Measurements from ENCODE around the gene MSI2.

DNA sequence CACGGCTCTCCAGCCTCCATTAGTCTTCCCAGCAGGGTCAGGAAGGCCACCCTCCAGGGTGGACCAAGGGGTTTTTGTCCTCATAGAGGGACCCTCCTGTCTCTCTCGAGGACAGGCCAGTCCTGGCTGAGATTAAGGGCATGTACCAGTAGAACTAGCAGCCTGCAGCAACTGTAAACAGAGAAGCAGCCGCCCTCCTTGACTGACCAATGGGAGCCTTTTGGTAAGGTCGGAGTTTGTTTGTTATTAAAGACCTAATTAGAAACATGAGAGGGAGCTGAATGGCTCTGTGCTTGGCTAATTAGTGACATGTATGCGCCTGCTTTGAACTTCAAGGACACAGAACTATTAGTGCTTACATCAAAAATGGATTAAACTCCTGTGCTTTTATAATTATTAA is 408.8 kb downstream of the MSI2 start:
- TF ChIP-seq, protein P1, sequence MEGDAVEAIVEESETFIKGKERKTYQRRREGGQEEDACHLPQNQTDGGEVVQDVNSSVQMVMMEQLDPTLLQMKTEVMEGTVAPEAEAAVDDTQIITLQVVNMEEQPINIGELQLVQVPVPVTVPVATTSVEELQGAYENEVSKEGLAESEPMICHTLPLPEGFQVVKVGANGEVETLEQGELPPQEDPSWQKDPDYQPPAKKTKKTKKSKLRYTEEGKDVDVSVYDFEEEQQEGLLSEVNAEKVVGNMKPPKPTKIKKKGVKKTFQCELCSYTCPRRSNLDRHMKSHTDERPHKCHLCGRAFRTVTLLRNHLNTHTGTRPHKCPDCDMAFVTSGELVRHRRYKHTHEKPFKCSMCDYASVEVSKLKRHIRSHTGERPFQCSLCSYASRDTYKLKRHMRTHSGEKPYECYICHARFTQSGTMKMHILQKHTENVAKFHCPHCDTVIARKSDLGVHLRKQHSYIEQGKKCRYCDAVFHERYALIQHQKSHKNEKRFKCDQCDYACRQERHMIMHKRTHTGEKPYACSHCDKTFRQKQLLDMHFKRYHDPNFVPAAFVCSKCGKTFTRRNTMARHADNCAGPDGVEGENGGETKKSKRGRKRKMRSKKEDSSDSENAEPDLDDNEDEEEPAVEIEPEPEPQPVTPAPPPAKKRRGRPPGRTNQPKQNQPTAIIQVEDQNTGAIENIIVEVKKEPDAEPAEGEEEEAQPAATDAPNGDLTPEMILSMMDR (IDR thresholded peaks at IDR 0.05): no peak
- no peak for TF ChIP-seq POLR2A (IDR thresholded peaks at IDR 0.05)

All from thyroid gland (tissue), 4 donors.